ENCODE results near the gene PTGES2. TPM values are rescaled to one million over a fixed set of nuclear protein-coding genes. Genes with fewer than 3 reads are reported as not detected.
A peak's percentile ranks its signal among the peaks of the same experiment; 100 is the strongest.

PTGES2 gene
- total and polyA plus RNA-seq, 4 donors = 22.8 to 41.1 (median 31.5) TPM

DNA sequence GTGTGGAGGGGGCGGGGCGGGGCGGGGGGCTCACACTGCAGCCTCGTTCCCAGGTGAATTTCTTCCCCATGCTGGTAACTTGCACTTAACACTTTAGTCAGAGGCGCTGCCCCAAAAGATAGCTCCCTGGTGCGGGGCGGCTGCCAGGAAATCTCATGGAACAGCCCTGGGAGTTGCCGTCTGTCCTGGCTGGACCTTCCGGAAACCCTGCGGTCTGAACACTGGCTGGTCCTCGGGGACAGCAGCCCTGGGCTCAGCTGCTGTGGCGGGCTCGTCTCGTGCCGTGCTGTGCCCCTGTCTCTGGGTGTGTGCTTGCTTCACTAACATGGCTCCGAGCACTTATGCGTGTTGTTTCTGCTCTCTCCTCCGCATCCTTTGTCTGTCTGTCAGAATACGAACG, 25.8 kb downstream of the PTGES2 start:
- peak overlapping the region; percentile 91 to 94 for H3K27ac ChIP-seq (ENCODE audit: low read depth in 1 of 2, low read length in 2 of 2)
- peak; percentile 7 for TF ChIP-seq FOXA2 (IDR thresholded peaks at IDR 0.05)
- TF ChIP-seq, protein P1, sequence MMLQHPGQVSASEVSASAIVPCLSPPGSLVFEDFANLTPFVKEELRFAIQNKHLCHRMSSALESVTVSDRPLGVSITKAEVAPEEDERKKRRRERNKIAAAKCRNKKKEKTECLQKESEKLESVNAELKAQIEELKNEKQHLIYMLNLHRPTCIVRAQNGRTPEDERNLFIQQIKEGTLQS (IDR thresholded peaks at IDR 0.05) = no peak
- no peak for TF ChIP-seq FOXA1 (IDR thresholded peaks at IDR 0.05)
- TF ChIP-seq GABPA (IDR thresholded peaks at IDR 0.05 in 1 of 2, conservative IDR thresholded peaks at IDR 0.05 in 1 of 2) = no peak
- TF ChIP-seq SP1 (IDR thresholded peaks at IDR 0.05) = peak; percentile 4
- TF ChIP-seq RXRA (IDR thresholded peaks at IDR 0.05) = peak in 1 of 2 donors; percentile 16
- no peak for TF ChIP-seq HNF4A (conservative IDR thresholded peaks at IDR 0.05)
- TF ChIP-seq RAD21 (IDR thresholded peaks at IDR 0.05) = no peak
- peak overlapping the region in 1 of 2 donors; percentile 64 for H3K9ac ChIP-seq (ENCODE audit: low read depth in 1 of 2, low read length in 2 of 2)
- no peak for DNase-seq (ENCODE audit: low spot score)
- H3K27me3 ChIP-seq (ENCODE audit: control insufficient read depth in 4 of 4, insufficient read depth in 4 of 4, low read length in 3 of 4) = no peaks in the 10 kb centered on the region
- H3K36me3 ChIP-seq (ENCODE audit: control insufficient read depth in 4 of 4, insufficient read depth in 3 of 4, low read depth in 1 of 4, low read length in 3 of 4) = peaks cover 12 to 24% (median 13%) of the 10 kb centered on the region in 4 donors
- H3K4me1 ChIP-seq (ENCODE audit: control insufficient read depth in 4 of 4, insufficient read depth in 4 of 4, low read length in 3 of 4) = peaks cover 16 to 75% (median 56%) of the 10 kb centered on the region in 4 donors
- H3K4me3 ChIP-seq (ENCODE audit: low read depth in 1 of 3, low read length in 3 of 3) = peak overlapping the region in 2 of 3 donors; percentile 2 to 12
- whole genome bisulfite sequencing = 41% methylated on average over 20 of the region's 20 CpGs
- no peaks in the 10 kb centered on the region for H3K9me3 ChIP-seq (ENCODE audit: control insufficient read depth in 4 of 4, low read length in 3 of 4)

DNA sequence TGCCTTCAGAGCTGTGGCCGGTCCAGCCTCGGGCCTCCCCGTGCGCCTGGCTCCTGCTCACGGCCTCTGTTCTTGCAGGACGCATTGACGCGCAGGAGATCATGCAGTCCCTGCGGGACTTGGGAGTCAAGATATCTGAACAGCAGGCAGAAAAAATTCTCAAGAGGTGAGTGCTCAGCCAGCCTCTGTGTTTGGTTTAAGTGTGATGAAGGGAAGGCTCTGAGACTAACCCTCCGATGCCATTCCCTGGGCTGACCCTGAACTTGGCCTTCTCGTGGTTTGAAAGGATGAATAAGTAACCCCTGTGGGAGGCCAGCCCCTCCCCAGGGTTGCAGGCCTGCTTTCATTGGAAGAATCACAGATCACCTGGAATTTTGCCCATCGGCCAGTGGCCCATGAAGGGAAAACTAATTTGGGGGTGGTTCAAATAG, 26.3 kb downstream of the PTGES2 start:
- H3K27me3 ChIP-seq (ENCODE audit: control insufficient read depth in 4 of 4, insufficient read depth in 4 of 4, low read length in 3 of 4) = no peaks in the 10 kb centered on the region
- peak overlapping the region in 2 of 3 donors; percentile 56 to 93 for H3K4me3 ChIP-seq (ENCODE audit: low read depth in 1 of 3, low read length in 3 of 3)
- peaks cover 9 to 20% (median 9%) of the 10 kb centered on the region in 4 donors for H3K36me3 ChIP-seq (ENCODE audit: control insufficient read depth in 4 of 4, insufficient read depth in 3 of 4, low read depth in 1 of 4, low read length in 3 of 4)
- peak overlapping the region; percentile 91 to 94 for H3K27ac ChIP-seq (ENCODE audit: low read depth in 1 of 2, low read length in 2 of 2)
- no peaks in the 10 kb centered on the region for H3K9me3 ChIP-seq (ENCODE audit: control insufficient read depth in 4 of 4, low read length in 3 of 4)
- peaks cover 17 to 72% (median 55%) of the 10 kb centered on the region in 4 donors for H3K4me1 ChIP-seq (ENCODE audit: control insufficient read depth in 4 of 4, insufficient read depth in 4 of 4, low read length in 3 of 4)
- DNase-seq (ENCODE audit: low spot score) = no peak
- WGBS = 53% methylated on average over 12 of the region's 12 CpGs
- H3K9ac ChIP-seq (ENCODE audit: low read depth in 1 of 2, low read length in 2 of 2) = peak overlapping the region; percentile 98 to 99
- TF ChIP-seq, protein P2, sequence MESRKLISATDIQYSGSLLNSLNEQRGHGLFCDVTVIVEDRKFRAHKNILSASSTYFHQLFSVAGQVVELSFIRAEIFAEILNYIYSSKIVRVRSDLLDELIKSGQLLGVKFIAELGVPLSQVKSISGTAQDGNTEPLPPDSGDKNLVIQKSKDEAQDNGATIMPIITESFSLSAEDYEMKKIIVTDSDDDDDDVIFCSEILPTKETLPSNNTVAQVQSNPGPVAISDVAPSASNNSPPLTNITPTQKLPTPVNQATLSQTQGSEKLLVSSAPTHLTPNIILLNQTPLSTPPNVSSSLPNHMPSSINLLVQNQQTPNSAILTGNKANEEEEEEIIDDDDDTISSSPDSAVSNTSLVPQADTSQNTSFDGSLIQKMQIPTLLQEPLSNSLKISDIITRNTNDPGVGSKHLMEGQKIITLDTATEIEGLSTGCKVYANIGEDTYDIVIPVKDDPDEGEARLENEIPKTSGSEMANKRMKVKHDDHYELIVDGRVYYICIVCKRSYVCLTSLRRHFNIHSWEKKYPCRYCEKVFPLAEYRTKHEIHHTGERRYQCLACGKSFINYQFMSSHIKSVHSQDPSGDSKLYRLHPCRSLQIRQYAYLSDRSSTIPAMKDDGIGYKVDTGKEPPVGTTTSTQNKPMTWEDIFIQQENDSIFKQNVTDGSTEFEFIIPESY (IDR thresholded peaks at IDR 0.05) = peak; percentile 29
- peak; percentile 57 for TF ChIP-seq NR2F2 (IDR thresholded peaks at IDR 0.05)
- peak; percentile 32 for TF ChIP-seq SP1 (IDR thresholded peaks at IDR 0.05)
- peak; percentile 48 to 50 for TF ChIP-seq HNF4A (conservative IDR thresholded peaks at IDR 0.05)
- TF ChIP-seq JUND (IDR thresholded peaks at IDR 0.05) = peak; percentile 27 to 32
- TF ChIP-seq RAD21 (IDR thresholded peaks at IDR 0.05) = peak in 1 of 2 donors; percentile 7
- TF ChIP-seq FOXA1 (IDR thresholded peaks at IDR 0.05) = no peak
- peak; percentile 79 to 85 for TF ChIP-seq RXRA (IDR thresholded peaks at IDR 0.05)
- TF ChIP-seq, protein P3, sequence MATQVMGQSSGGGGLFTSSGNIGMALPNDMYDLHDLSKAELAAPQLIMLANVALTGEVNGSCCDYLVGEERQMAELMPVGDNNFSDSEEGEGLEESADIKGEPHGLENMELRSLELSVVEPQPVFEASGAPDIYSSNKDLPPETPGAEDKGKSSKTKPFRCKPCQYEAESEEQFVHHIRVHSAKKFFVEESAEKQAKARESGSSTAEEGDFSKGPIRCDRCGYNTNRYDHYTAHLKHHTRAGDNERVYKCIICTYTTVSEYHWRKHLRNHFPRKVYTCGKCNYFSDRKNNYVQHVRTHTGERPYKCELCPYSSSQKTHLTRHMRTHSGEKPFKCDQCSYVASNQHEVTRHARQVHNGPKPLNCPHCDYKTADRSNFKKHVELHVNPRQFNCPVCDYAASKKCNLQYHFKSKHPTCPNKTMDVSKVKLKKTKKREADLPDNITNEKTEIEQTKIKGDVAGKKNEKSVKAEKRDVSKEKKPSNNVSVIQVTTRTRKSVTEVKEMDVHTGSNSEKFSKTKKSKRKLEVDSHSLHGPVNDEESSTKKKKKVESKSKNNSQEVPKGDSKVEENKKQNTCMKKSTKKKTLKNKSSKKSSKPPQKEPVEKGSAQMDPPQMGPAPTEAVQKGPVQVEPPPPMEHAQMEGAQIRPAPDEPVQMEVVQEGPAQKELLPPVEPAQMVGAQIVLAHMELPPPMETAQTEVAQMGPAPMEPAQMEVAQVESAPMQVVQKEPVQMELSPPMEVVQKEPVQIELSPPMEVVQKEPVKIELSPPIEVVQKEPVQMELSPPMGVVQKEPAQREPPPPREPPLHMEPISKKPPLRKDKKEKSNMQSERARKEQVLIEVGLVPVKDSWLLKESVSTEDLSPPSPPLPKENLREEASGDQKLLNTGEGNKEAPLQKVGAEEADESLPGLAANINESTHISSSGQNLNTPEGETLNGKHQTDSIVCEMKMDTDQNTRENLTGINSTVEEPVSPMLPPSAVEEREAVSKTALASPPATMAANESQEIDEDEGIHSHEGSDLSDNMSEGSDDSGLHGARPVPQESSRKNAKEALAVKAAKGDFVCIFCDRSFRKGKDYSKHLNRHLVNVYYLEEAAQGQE (IDR thresholded peaks at IDR 0.05) = peak; percentile 71
- TF ChIP-seq, protein P4, sequence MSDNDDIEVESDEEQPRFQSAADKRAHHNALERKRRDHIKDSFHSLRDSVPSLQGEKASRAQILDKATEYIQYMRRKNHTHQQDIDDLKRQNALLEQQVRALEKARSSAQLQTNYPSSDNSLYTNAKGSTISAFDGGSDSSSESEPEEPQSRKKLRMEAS (IDR thresholded peaks at IDR 0.05) = peak; percentile 11
- TF ChIP-seq YY1 (IDR thresholded peaks at IDR 0.05) = peak; percentile 37
- TF ChIP-seq, protein P1 (IDR thresholded peaks at IDR 0.05) = no peak
- peak; percentile 67 for TF ChIP-seq TAF1 (conservative IDR thresholded peaks at IDR 0.05)
- TF ChIP-seq FOXA2 (IDR thresholded peaks at IDR 0.05) = no peak
- TF ChIP-seq GABPA (IDR thresholded peaks at IDR 0.05 in 1 of 2, conservative IDR thresholded peaks at IDR 0.05 in 1 of 2) = no peak
